GM21737 (cell line): Measurements from ENCODE around the gene CREG1.

Experiments
- ATAC-seq: cut with Tn5 transposase; IDR thresholded peaks from one replicate; pipeline ENCODE4 v1.9.1; 2021; ENCODE audit warnings: mild to moderate bottlenecking, moderate library complexity; ENCODE audit not compliant: unreplicated experiment

The CREG1 gene

DNA sequence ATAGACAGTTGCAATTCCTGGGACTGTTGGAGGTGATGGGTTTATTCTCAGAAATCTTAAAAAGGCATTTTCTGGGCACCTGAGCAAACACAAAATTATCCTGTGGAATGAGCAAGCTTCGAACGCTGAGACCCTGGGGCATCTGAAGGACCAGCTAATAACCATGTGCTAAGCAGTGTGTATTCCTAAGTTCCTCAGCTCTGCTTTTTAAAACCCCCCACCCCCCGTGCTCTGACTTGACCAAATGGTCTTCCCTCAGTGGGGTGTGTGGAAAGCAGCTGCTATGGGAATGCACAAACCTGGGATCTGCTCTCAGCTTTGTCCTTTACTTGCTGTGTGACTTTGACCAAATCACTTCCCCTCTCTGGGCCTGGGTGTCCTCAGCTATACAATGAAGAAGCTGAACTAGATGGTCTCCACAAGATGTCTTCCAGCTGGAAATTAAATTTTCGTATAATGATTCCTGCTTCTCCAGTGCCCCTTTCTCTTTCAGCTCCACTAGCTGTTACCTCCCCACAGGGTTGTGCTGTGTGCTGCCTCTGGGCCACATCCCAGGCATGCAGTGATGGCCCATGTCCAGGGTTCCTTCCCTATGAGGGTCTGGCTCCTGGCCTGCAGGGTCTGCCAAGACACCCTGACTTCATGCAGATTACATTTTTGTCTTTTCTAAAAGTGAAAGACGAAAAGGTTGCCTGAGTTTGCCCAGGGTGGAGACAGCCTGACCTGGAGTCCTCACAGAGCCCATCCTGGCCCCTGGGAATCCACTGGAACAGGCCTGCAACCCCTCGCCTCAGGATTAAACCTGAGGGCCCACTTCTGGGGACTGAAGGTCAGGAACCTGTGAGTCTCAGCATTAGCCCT lies 20.4 kb downstream of the CREG1 start:
- no peak for ATAC-seq

DNA sequence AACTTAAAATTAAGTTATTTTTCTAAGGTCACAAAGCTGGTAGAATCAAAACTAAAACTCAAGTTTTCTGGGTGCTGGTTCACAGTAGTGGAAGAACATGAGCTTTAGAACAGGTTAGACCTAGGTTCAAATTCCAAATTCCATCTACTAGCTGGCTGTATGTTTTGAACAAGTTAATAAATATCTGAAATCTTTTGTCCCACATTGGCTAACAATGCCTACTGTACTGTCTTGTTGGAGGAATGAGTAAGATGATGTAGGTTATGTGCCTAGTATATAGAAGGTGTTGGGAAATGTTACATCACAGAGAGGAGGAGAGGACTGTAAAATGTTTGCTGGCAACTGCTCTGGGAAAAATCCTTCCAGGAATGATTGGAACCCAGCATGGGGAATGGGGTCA lies 21.2 kb downstream of the CREG1 start:
- ATAC-seq: no peak

DNA sequence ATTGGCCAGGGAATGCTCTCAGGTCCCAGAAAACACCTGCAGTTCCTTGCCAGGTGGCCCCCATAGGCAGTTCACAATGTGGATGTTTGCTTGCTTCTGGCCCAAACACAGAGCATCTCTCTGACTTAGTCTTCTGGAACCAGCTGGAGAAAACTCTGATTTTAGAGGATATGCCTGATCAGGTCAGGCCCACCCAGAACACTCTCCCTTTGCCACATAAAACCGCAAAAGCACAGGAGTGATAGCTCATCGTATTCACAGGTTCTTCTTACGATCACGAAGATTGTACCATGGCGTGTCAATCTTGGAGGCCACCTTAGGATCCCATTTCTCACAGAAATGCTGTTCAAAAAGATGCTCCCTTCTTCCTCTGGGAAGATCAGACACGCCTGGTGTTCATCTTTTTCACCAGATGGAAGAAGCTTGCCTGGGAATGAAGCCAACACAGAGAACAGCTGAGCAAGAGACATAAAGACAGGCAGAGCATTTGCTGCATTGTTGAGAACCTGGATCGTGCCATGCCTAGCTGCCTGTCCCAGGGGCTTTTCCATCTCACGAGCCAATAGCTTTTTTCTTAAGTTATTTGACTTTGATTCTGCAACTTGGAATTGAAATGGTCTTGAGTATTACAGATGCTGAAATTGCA lies 23.6 kb downstream of the CREG1 start:
- no peak for ATAC-seq

GRCh38 chr1:167528057-167528728 lies 25.4 kb downstream of the CREG1 start:
- no peak for ATAC-seq

GRCh38 chr1:167526667-167527383 lies 26.7 kb downstream of the CREG1 start:
- no peak for ATAC-seq

DNA sequence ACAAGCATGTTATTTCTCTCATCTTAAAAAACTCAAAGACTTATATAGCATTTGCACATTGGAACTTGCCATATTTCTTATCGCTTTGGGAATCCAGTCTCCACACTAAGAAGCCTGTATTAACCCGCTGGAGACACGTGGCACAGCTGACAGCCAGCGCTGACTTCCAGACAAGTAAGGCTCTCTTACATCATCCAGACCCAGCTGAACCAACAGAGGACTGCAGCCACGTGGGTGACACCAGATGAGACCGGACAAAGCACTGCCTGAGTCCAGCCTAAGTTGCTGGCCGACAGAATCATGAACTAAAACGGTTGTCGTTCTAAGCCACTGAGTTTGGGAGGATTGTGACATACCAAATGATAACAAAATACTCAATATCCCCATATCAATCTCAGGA lies 28.9 kb downstream of the CREG1 start:
- no peak for ATAC-seq

DNA sequence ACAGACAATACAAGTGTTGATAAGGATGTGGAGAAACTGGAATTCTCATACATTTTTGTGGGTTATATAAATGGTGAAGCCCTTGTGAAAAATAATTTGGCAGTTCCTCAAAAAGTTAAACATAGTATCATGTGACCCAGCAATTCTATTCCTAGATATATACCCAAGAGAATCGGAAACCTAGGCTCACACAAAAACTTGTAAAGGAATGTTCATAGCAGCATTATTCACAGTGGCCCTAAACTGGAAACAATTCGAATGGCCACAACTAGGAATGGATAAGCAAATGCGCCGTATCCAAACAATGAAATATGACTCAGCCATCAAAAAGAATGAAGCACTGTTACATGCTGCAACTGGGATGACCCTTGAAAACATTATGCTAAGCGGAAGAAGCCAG lies 31.3 kb downstream of the CREG1 start:
- ATAC-seq: no peak

DNA sequence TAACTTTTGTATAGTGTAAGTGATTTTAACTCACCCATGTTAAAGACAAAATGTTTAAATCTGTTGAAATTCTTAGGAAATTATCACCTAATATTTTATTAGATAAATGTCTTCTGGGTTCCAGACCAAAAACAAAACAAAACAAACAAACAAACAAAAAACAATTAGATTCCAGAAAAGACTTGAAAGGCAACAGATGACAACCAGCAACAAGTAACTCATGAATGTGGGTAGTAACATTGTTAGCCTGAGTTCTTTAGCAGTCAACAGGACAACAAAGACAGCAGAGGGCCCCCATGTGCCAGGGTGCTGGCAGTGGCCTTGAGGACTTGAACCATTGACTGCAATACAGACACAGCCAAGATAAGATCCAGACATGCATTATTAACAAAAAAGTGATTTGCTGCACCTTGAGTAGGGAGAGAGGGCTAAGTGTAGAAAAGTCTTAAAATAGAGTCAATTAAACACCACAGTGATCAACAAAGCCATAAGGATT lies 32.8 kb downstream of the CREG1 start:
- ATAC-seq: no peak

GRCh38 chr1:167518331-167518700 lies 35.2 kb downstream of the CREG1 start, which contains the start of gene CD247:
Gene CD247, minus strand, starts transcription at chr1:167518529. Its CDS starts 64 bp downstream, at chr1:167518465.
- no peak for ATAC-seq

GRCh38 chr1:167517535-167518330 lies 35.8 kb downstream of the CREG1 start:
- ATAC-seq: no peak

- no peak for ATAC-seq
Observed at GRCh38 chr1:167516404-167517388, 36.9 kb downstream of the CREG1 start.

GRCh38 chr1:167515893-167516321 lies 37.7 kb downstream of the CREG1 start:
- no peak for ATAC-seq

- ATAC-seq: no peak
Observed at GRCh38 chr1:167515461-167515860, 38.1 kb downstream of the CREG1 start.

DNA sequence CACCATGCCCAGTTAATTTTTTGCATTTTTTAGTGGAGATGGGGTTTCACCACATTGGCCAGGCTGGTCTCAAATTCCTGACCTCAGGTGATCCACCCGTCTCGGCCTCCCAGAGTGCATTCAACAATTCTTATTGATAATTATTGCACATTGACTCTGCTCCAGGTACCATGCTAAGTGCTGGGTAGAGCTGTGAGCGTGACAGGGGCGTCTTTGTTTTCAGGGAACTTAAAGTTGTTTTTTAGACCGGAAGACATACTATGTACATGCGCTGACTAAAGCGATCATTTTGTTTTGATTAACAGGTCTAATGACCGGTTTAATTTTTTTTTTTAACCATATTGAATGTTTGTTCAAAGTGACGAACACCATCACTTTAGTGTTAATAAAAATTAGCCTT lies 39.3 kb downstream of the CREG1 start:
- no peak for ATAC-seq

DNA sequence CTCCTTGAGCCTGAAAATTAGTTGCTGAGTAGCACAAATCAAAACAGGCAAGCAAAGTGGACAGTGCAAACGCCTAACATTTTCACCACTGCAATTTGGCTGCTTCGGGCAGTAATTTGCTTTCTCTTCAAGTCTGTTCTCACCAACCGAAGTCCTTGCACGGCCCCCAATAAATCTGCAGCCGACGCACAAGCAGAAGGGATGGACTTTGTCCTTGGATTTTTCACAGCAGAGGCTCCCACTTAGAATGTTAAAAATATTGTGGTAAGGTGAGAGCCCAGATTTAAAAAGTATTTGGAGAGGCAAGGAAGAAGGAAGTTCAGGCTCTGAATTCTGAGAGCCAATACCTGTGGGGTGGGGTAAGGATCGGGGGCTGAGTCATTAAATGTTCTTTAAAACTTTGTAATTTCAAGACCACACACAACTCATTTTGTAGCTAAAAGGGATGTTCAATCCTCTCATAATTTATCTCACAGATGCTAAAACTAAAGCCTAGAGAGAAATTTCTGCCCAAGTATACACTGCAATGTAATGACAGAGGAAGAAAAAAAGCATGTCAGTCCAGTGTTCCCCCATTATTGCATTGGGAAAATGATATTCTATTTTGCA lies 41.4 kb downstream of the CREG1 start:
- ATAC-seq: no peak

GRCh38 chr1:167511374-167511986 lies 42.1 kb downstream of the CREG1 start:
- no peak for ATAC-seq

GRCh38 chr1:167510881-167511280 lies 42.7 kb downstream of the CREG1 start:
- no peak for ATAC-seq

GRCh38 chr1:167510244-167510643 lies 43.3 kb downstream of the CREG1 start:
- ATAC-seq: no peak
